Measurements from ENCODE around the gene ITGA6.

The ITGA6 gene

DNA sequence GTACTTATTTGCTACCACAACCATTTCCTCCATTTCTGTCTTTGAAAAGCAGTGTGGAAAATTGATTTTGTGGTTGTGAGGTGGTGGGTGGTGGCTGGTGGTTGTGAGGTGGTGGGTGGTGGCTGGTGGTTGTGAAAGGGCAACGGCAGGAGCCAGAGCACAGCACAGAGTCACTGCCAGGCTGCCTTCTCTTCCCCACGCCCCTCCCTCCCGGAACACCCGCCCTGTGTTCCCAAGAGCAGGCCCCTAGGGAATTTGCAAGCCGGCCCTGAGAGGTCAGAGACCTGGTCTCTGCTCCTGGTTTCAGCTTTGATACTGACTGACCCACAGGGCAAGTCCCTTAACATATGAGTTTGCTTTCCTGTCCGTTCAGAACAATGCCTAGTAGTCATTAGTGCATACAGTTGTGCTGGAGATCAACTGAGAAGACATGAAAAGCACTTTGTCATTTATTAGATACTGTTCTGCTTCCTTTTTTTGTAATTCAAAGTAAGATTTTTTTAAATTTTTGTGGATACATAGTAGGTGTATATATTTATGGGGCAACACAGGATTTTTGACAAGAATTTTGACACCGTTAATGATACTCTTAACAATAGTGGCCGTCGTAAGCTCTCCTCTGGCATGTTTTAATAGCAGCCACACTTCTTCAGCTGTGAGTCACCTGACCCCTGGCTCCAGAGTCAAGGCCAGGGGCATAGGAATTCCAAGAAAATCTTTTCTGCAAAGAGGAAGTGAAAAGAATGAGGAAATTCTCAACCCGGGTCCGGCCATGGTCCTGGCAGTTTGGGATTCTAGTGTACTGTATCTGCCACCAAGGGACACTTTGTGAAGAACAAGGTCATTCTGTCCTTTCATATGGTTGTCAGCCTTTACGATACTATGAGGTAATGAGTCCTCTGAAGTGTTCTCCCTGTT, 53.2 kb downstream of the ITGA6 start:
- DNase-seq (ENCODE audit: insufficient read length) (no peak), FAIRE-seq (no peak)
- no peak for TF ChIP-seq TAF1 (IDR thresholded peaks at IDR 0.05; ENCODE audit: borderline replicate concordance, low read depth, low read length)
- TF ChIP-seq POLR2A (IDR thresholded peaks at IDR 0.05; ENCODE audit: low read depth, low read length): no peak
- TF ChIP-seq POLR2AphosphoS5 (IDR thresholded peaks at IDR 0.05; ENCODE audit: low read depth, low read length): no peak

DNA sequence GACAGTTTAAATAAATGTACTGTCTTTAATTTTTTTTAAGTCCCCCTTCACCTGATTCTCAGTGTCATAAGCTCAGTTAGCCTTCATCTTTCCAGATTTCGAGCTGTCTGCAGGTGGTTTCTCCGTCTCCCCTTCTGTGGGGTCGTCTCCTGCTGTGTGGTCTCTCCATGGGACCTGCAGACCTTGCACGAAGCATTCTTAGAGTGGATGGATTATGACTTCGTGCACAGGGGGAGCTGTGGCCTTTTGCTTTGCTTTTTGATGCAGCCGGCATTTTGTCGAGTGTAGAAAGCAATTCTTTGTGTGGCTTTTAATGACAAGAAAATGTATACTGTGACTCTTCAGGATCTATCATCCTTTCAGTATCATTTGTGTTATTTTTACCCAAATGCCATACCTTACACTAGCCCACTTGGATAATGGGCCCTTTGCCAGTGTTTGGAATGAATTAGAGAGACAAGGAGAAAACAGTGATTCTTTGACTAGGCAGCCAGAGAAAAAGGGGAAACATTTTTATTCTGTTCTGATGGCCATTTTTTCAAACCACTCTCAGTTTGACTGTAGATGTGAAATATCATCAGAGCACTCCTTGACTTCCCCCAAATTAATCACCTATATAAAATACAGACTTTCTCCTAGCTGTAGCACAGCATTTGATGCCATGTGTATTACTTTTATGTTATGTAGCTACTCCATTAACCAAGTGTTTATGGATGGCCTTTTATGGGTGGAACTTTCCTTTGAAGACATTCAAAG, 54.3 kb downstream of the ITGA6 start:
- DNase-seq (ENCODE audit: insufficient read length): no peak
- no peak for FAIRE-seq
- TF ChIP-seq POLR2A (IDR thresholded peaks at IDR 0.05; ENCODE audit: low read depth, low read length) (no peak), POLR2AphosphoS5 (IDR thresholded peaks at IDR 0.05; ENCODE audit: low read depth, low read length) (no peak), TAF1 (IDR thresholded peaks at IDR 0.05; ENCODE audit: borderline replicate concordance, low read depth, low read length) (no peak)

DNA sequence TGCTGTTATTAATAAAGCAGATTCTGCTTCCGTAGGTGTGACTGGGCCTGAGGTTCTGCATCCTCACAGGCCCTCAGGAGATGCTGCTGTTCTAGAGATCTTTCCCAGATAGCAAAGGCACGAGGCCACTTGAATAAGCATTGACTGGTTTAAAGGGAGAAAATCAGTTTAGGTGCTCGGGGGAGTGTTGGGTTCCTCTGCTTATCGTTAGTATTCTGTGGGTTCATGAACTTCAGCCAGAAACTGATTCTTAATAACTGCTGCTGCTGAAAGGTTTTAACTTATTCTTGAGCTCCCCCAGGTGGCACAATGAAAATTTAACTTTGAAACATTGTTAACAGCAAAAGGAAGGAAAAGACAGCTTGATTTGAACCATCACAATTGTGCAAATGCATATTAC, 56.9 kb downstream of the ITGA6 start:
- DNase-seq (ENCODE audit: insufficient read length) (no peak), FAIRE-seq (no peak)
- TF ChIP-seq POLR2AphosphoS5 (IDR thresholded peaks at IDR 0.05; ENCODE audit: low read depth, low read length) (no peak), TAF1 (IDR thresholded peaks at IDR 0.05; ENCODE audit: borderline replicate concordance, low read depth, low read length) (no peak), POLR2A (IDR thresholded peaks at IDR 0.05; ENCODE audit: low read depth, low read length) (no peak)

DNA sequence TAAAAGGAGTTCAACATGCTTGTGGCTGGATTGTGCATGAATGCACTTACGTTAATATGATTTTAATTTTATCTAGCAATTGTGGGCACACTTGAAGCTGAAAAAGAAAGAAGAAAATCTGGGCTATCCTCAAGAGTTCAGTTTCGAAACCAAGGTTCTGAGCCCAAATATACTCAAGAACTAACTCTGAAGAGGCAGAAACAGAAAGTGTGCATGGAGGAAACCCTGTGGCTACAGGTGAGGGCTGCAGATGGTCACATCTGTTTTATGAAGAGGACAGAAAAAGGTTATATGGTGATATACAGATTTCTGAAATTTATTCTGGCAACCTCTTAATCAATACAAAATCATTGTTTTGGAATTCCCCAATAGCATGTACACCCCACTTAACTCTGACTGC, 57.3 kb downstream of the ITGA6 start:
- no peak for FAIRE-seq
- DNase-seq (ENCODE audit: insufficient read length): no peak
- TF ChIP-seq POLR2AphosphoS5 (IDR thresholded peaks at IDR 0.05; ENCODE audit: low read depth, low read length): no peak
- no peak for TF ChIP-seq TAF1 (IDR thresholded peaks at IDR 0.05; ENCODE audit: borderline replicate concordance, low read depth, low read length)
- TF ChIP-seq POLR2A (IDR thresholded peaks at IDR 0.05; ENCODE audit: low read depth, low read length): no peak

DNA sequence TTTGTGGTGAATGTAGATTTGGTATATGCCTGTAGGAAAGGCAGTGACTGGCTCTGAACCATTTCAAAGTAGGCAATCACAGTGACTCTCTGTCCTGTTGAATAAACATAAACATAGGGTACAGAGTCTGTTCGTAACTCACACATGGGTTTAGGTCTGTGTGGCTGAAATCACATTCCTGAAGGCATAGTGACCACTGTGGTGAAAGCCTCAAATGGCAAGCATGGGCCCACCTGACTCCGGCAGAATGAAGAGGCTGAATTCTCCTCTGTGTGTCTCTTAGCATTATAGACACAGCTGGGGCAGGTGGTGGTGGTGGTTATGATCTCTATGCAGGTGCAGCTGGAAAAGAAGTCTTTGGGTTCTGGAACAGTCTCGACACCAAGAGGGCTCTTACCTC, 61.2 kb downstream of the ITGA6 start:
- no peak for DNase-seq (ENCODE audit: insufficient read length)
- TF ChIP-seq POLR2A (IDR thresholded peaks at IDR 0.05; ENCODE audit: low read depth, low read length): no peak
- no peak for TF ChIP-seq POLR2AphosphoS5 (IDR thresholded peaks at IDR 0.05; ENCODE audit: low read depth, low read length)

DNA sequence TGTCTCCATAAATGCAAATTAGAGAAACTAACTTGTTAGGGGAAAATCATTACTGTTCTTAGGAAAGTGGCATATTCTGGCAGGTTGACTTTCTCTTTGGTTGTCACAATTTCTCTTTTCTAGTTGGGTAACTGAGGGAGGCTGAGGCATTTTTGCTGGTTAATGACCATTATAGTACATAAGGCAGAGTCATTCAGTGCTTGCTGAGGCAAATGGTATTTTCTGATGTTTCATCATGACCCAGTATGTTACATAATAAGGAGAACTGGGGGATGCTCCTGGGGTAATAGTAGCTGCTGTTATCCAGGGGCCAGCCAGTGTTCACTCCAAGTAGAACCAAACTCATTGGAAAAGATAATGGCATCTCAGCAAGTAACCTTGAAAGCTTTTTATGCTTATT, 62.3 kb downstream of the ITGA6 start:
- TF ChIP-seq POLR2AphosphoS5 (IDR thresholded peaks at IDR 0.05; ENCODE audit: low read depth, low read length) (no peak), POLR2A (IDR thresholded peaks at IDR 0.05; ENCODE audit: low read depth, low read length) (no peak), TAF1 (IDR thresholded peaks at IDR 0.05; ENCODE audit: borderline replicate concordance, low read depth, low read length) (no peak)
- DNase-seq (ENCODE audit: insufficient read length) (no peak), FAIRE-seq (no peak)

More for the DNA sequence above, 61.2 kb downstream of the ITGA6 start:
- no peak for FAIRE-seq

DNA sequence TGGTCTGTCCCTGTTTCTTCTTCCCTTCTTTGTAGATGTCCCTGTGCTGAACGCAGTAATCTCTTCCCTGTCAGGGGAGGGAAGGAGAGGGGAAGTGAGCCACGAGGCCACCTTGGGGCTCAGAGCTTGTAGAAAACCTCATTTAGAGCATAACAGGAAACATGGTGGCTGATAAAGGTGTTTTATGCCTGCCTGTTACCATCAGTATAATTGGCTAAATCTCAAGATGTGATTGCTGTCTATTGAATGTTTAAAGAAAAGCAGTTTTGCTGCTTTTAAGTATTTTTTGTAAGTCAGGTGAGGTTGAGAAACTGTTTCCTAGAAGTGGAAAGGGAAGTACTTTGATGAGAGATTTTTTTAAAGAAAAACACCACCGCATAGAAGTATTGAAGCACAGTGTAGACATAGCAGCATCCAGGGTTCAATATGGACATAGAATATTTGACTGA, 68.8 kb downstream of the ITGA6 start:
- TF ChIP-seq TAF1 (IDR thresholded peaks at IDR 0.05; ENCODE audit: borderline replicate concordance, low read depth, low read length): no peak
- no peak for TF ChIP-seq POLR2AphosphoS5 (IDR thresholded peaks at IDR 0.05; ENCODE audit: low read depth, low read length)
- TF ChIP-seq POLR2A (IDR thresholded peaks at IDR 0.05; ENCODE audit: low read depth, low read length): no peak
- DNase-seq (ENCODE audit: insufficient read length): no peak
- FAIRE-seq: no peak

DNA sequence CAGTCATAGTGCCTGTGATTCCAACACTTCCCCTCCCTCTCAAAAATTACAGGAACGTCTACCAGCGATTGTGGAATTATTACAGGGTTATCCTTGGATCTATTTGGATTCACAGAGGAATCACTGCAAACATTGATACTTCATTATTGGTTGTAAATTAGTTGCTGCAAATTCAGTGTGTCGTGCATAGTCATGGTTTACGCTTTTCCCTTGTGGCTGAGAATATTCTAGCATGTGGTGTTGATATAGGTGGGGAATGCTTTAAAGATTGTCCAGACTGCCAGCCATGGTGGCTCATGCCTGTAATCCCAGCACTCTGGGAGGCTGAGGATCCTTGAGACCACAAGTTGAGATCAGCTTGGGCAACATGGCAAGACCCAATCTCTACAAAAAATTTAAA, 79.8 kb downstream of the ITGA6 start:
- FAIRE-seq (no peak), DNase-seq (ENCODE audit: insufficient read length) (no peak)
- no peak for TF ChIP-seq POLR2AphosphoS5 (IDR thresholded peaks at IDR 0.05; ENCODE audit: low read depth, low read length)
- no peak for TF ChIP-seq POLR2A (IDR thresholded peaks at IDR 0.05; ENCODE audit: low read depth, low read length)
- no peak for TF ChIP-seq TAF1 (IDR thresholded peaks at IDR 0.05; ENCODE audit: borderline replicate concordance, low read depth, low read length)

DNA sequence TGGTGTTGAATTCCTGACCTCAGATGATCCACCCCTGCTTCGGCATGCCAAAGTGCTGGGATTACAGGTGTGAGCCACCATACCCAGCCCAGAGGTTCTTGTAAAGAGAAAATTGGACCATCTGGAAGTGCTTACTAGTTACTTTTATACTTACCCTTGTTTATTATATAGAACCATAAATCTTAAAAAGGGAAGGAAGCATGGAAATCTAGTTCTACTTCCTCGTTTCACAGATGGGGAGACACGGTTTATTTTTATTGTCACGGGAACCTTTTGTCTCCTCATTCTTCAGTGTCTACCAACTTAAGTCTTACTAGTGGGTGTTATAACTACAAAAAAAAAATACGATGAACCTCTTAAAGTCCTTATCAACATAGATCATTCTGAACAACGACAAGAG, 82.7 kb downstream of the ITGA6 start:
- DNase-seq (ENCODE audit: insufficient read length) (no peak), FAIRE-seq (no peak)
- no peak for TF ChIP-seq POLR2AphosphoS5 (IDR thresholded peaks at IDR 0.05; ENCODE audit: low read depth, low read length)
- TF ChIP-seq TAF1 (IDR thresholded peaks at IDR 0.05; ENCODE audit: borderline replicate concordance, low read depth, low read length): no peak
- TF ChIP-seq POLR2A (IDR thresholded peaks at IDR 0.05; ENCODE audit: low read depth, low read length): no peak

DNA sequence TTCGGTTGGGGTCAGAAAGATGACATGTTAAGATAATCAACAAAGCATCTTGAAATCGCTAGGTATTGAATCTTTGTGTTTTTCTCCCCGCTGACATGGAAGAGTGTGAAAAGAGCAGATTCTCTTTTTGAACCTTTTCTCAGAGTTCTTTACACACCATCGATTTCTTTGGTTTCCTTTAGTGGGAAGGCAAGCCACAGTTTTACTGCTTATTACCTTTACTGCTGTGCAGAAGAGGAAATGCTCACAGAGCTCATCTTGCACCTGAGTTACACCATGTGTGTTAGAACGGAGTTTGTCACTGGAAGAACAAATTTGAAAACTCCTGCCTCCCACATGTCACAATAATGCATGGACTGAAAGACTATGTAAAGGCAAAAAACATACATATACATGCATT, 83.2 kb downstream of the ITGA6 start:
- FAIRE-seq (no peak), DNase-seq (ENCODE audit: insufficient read length) (no peak)
- TF ChIP-seq TAF1 (IDR thresholded peaks at IDR 0.05; ENCODE audit: borderline replicate concordance, low read depth, low read length) (no peak), POLR2AphosphoS5 (IDR thresholded peaks at IDR 0.05; ENCODE audit: low read depth, low read length) (no peak), POLR2A (IDR thresholded peaks at IDR 0.05; ENCODE audit: low read depth, low read length) (no peak)

DNA sequence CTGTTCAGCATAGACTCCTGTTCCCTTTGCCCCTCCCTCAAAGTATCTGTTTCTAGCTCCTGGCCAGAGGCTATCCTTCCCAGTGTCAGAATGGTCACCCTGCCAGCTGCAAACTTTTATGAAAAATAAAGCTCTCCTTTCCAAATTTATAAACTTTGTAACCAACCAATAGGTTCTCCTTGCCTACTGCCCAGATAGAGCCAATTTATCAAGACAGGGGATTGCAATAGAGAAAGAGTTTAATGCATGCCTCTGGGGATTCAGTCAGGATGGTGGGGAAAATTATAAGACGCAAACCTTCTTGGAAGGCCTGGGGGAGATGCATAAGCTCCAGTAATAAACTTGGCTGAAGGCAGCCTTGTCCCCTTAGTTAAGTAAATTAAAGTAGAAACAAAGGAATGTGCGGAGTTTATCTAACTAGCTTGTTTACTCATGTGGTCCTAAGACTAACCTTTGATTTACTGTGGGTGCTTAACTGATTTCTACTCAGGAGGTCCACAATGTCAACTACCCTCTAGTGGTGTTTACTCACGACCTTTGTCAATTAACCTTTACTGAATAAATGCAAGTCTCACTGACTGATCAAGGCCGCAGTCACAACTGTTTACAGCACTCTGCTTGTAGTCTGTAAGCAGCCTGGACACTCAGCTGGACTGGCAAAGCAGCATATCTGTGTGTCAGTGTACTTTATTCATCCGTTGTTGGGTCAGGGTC, 85.6 kb downstream of the ITGA6 start:
- FAIRE-seq (no peak), DNase-seq (ENCODE audit: insufficient read length) (no peak)
- TF ChIP-seq POLR2AphosphoS5 (IDR thresholded peaks at IDR 0.05; ENCODE audit: low read depth, low read length) (no peak), POLR2A (IDR thresholded peaks at IDR 0.05; ENCODE audit: low read depth, low read length) (no peak), TAF1 (IDR thresholded peaks at IDR 0.05; ENCODE audit: borderline replicate concordance, low read depth, low read length) (no peak)

Measured in GM12892 (cell line).